HAP-1 (cell line): Measurements from ENCODE around the gene DNAH11.
A peak's percentile ranks its signal among the peaks of the same experiment; 100 is the strongest.
"Not testable (repeated sequence)": the region's sequence is repeated elsewhere in the genome, so short reads cannot be mapped to it uniquely, and the experiment has no call there.

Source experiments
- DNase-seq, 2 experiments: peaks; one replicate each; pipeline ENCODE4 v3.0.0-alpha.2; 2016 to 2020; ENCODE audit warnings: low spot score in 2 of 2
- H3K27me3 ChIP-seq: fragments of 250-450 bp; sonication (Bioruptor Pico); 2 replicates; pipeline ENCODE4 v1.5.1; 2020; ENCODE audit warnings: low read depth, mild to moderate bottlenecking, moderate library complexity
- H3K36me3 ChIP-seq: fragments of 250-450 bp; sonication (Bioruptor Pico); replicated peaks from 2 replicates; pipeline ENCODE4 v1.5.1; 2020; ENCODE audit warnings: mild to moderate bottlenecking
- H3K4me1 ChIP-seq: fragments of 250-450 bp; sonication (Bioruptor Pico); 2 replicates; pipeline ENCODE4 v1.5.1; 2020; ENCODE audit warnings: mild to moderate bottlenecking
- H3K4me3 ChIP-seq: fragments of 250-450 bp; sonication (Bioruptor Pico); 2 replicates; pipeline ENCODE4 v1.5.1; 2020; ENCODE audit warnings: mild to moderate bottlenecking, moderate library complexity
- H3K9me3 ChIP-seq: fragments of 250-450 bp; sonication (Bioruptor Pico); 2 replicates; pipeline ENCODE4 v1.5.1; 2020; ENCODE audit warnings: mild to moderate bottlenecking, moderate library complexity
- in situ Hi-C: fragments of 300-500 bp; cut with MboI; formaldehyde crosslinking; loops from 3 replicates; pipeline ENCODE4 v1.14.3; 2020; ENCODE audit warnings: low sequenced_read_pairs, inconsistent platforms, mixed read lengths

DNAH11 gene

DNA sequence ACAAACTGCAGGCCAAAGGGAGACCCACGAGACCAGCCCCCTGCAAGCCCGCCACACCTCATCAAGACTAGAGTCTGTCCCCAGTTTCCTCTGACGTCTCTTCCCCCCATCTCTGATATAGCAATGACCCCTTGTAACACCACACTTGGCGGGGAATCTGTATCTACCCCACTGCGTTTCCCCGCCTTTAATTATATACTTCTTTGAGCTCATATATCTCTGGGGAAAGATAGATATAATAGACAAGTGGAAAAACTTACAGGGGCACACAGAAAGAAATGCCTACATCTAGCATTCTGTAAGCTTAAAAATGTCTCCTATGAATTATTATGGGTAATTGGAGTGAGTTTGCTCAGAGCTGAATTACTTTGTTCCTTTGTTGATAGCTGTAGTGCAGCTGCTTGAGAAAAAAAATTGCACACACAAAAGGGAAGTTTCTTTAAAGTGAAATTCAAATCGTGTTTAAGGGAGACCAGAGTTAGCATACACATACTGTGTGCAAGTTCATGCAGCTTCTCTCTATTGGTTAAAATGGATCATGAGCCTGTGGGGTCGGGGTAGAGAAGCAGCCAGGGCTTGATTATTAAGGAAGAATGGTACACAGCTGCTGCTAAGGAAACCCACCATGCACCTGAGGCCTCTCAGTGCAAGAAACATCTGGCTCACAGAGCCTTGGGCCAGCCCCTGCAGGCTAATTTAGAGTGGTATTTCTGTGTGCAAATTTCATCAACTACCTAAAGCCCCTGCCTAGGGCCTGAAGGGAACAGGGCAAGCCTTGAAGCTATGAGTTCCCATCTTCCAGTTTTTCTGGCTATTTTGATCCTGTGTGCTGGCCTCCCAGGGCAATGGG lies 370.3 kb downstream of the DNAH11 start:
- Histone ChIP-seq H3K27me3 (no peaks in the 10 kb centered on the region), H3K4me1 (peaks cover 20% of the 10 kb centered on the region), H3K4me3 (no peak overlapping the region), H3K36me3 (peaks cover 22% of the 10 kb centered on the region), H3K9me3 (no peaks in the 10 kb centered on the region; the same call in 1 of the 2 replicates)
- DNase-seq: no peak
- in situ Hi-C loops: no loop called here

DNA sequence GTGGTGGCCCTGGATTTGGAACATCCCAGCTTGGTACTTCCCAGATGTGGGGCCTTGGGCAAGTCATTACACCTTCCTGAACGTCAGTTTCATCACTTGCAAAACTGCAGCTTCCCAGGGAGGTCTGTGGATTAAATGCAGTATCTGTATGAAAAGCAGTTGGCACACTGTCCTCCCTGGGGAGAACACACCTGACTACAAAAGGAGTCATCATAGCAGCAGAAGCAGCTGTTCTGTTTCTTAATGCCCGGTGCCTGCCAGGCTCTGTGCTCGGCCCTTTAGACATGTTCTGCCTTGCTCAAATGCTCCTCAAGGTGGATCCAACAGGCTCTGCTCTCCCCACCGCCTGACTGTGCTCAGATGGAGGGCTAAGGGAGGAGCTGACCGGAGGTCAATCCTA lies 371.8 kb downstream of the DNAH11 start:
- Histone ChIP-seq H3K4me3 (no peak overlapping the region), H3K4me1 (peaks cover 28% of the 10 kb centered on the region), H3K27me3 (no peaks in the 10 kb centered on the region), H3K36me3 (peaks cover 19% of the 10 kb centered on the region), H3K9me3 (no peaks in the 10 kb centered on the region; the same call in 1 of the 2 replicates)
- no peak for DNase-seq
- in situ Hi-C loops: no loop called here

DNA sequence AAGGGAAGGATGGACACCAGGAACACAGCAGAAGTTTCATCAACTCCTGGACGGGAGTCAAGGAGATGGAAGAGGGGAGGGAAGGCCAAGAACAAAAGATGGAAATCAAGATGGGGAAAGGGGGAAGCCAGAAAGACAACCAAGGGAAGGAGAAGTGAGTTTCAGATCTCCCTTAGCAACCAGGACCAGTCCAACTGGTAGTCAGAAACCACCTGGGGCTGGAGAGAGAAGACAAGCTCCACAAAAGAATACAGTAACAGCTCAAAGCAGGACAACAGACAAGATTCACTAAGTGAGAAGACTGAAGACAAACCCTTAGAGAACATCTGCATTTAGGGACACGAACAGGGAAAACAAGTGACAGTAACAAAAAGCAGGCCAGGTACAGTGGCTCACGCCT lies 372.3 kb downstream of the DNAH11 start:
- no peaks in the 10 kb centered on the region for H3K27me3 ChIP-seq
- H3K4me1 ChIP-seq: peaks cover 28% of the 10 kb centered on the region
- no peak overlapping the region for H3K4me3 ChIP-seq
- H3K9me3 ChIP-seq: no peaks in the 10 kb centered on the region; the same call in 1 of the 2 replicates
- peaks cover 19% of the 10 kb centered on the region for H3K36me3 ChIP-seq
- no peak for DNase-seq
- in situ Hi-C loops: no loop called here

DNA sequence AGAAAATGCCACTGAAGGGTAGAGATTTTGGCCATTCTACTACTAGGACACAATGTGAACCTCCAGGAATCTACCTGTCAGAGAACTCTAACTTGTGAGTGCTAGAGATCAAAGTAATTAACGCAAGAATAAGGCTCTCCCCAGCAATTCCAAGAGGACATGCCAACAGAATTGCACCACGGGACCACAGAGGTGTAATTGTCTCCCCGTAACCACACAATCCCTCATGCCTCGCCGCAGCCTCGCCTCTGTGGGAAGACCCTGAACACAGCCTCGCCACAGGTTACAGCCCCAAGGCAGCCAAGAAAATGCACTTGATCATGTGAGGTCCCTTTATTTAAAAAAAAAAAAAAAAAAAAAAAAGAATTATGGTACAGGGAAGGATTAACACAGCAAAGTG lies 373.3 kb downstream of the DNAH11 start:
- Histone ChIP-seq H3K36me3 (peaks cover 15% of the 10 kb centered on the region), H3K4me1 (peaks cover 28% of the 10 kb centered on the region), H3K27me3 (no peaks in the 10 kb centered on the region), H3K9me3 (no peaks in the 10 kb centered on the region), H3K4me3 (no peak overlapping the region)
- no peak for DNase-seq
- in situ Hi-C loops: no loop called here

DNA sequence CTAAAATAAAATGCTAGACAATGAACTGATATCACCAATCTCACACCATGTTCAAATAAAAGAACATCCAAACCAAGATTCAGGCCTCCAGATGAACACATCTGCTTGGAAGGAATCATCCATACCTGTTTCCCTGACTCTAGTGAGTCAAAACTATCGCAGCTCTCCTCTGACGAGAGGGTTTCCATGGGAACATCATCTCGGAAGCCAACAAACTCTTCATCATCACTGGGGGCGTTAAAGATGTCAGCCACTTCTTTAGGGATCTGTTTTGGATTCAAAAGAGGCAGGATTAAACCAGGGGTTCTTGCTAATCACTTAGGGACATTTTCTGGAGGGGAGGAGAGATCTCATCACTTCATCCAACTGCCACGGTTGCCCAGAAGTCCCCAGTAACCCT lies 373.8 kb downstream of the DNAH11 start:
- no peak overlapping the region for H3K4me3 ChIP-seq
- no peak for DNase-seq
- H3K9me3 ChIP-seq: no peaks in the 10 kb centered on the region

DNA sequence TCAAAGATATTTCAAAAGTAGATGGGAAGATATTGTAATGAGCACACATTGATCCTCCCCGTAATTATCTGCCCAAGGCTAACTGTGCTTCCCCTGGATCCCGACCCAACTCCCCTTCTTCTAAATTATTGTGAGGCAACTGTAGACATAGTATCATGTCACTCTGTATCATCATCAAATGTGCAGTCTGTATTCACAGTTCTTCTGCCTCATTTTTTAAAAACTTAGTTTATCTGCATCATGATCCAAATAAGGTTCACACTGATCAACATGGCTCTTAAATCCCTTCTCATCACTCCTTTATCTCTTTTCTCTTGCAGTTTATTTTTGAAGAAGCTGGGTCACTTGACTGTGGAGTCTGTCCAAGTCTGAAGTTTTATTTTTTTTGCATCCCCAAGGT lies 375.4 kb downstream of the DNAH11 start:
- in situ Hi-C loops: no loop called here

More for the DNA sequence above, 373.8 kb downstream of the DNAH11 start:
- Histone ChIP-seq H3K36me3 (peaks cover 15% of the 10 kb centered on the region), H3K27me3 (no peaks in the 10 kb centered on the region), H3K4me1 (peaks cover 26% of the 10 kb centered on the region)
- in situ Hi-C loops: no loop called here

DNA sequence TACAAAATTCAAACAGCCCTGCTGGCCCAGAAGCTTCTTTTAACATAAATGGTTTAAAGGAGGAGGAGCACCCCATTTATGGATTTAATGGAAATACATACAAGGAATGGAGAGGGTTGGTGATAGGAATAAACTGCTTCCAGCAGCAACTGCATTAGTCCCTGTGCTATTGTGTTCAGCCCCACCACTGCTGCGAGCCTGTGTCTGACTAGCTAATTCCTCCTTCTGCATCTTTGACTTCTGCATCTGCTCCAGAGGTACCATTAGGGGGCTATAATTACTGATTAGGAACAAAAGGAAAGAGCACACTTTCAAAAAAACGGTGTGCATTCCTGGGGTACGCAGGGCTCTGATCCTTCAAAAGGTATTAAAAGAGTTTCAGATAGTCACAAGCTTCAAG lies 378.1 kb downstream of the DNAH11 start:
- in situ Hi-C loops: no loop called here
- Histone ChIP-seq H3K36me3 (0 out of 2 replicates have a peak, but pooled peaks cover 2% of the 10 kb centered on the region), H3K9me3 (no peaks in the 10 kb centered on the region), H3K4me3 (no peak overlapping the region), H3K27me3 (no peaks in the 10 kb centered on the region), H3K4me1 (peaks cover 42% of the 10 kb centered on the region)
- no peak for DNase-seq

More for the DNA sequence above, 375.4 kb downstream of the DNAH11 start:
- no peaks in the 10 kb centered on the region for H3K9me3 ChIP-seq
- no peak for DNase-seq
- H3K4me3 ChIP-seq: no peak overlapping the region
- peaks cover 12% of the 10 kb centered on the region; the same call in 1 of the 2 replicates for H3K36me3 ChIP-seq
- no peaks in the 10 kb centered on the region for H3K27me3 ChIP-seq
- H3K4me1 ChIP-seq: peaks cover 21% of the 10 kb centered on the region

DNA sequence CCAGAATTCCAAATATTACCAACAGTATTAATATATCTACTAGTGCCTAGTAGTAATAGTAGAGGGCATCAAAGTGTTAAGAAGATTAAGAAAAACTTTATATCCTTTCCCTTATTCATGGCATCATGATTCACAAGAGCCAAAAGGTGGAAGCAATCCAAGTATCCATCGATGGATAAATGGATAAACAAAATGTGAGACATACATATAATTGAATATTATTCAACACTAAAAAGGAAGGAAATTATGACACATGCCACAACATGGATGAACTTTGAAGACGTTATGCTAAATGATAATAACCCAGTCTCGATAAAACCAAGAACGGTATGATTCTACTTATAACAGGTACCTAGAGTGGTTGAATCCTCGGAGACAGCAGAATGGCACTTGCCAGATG lies 379.8 kb downstream of the DNAH11 start:
- Histone ChIP-seq H3K4me1 (peaks cover 38% of the 10 kb centered on the region), H3K36me3 (no peaks in the 10 kb centered on the region), H3K27me3 (no peaks in the 10 kb centered on the region), H3K9me3 (no peaks in the 10 kb centered on the region), H3K4me3 (no peak overlapping the region)
- no peak for DNase-seq
- in situ Hi-C loops: no loop called here

DNA sequence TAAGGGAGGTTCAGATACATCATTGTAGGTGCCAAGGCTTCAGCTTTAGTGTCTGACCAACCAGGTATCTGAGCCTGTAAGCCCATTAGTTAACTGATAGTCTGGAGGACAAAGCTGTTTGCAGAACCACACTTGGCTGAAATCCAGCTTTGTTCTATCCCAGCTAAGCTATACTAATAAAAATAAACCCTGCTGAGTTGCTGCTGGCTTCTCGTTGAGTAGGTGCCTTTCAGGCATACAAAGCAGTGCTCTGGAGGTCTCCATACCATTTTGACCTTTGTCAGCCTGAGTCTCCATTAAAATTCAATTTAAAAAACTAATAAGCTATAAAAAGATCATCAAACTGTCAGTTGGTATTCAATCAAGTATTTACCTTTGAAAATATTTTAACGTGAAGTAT lies 380.8 kb downstream of the DNAH11 start:
- in situ Hi-C loops: no loop called here
- Histone ChIP-seq H3K36me3 (no peaks in the 10 kb centered on the region), H3K4me3 (no peak overlapping the region), H3K9me3 (no peaks in the 10 kb centered on the region), H3K4me1 (peaks cover 31% of the 10 kb centered on the region), H3K27me3 (no peaks in the 10 kb centered on the region)
- peak; percentile 49 to 63 for DNase-seq

DNA sequence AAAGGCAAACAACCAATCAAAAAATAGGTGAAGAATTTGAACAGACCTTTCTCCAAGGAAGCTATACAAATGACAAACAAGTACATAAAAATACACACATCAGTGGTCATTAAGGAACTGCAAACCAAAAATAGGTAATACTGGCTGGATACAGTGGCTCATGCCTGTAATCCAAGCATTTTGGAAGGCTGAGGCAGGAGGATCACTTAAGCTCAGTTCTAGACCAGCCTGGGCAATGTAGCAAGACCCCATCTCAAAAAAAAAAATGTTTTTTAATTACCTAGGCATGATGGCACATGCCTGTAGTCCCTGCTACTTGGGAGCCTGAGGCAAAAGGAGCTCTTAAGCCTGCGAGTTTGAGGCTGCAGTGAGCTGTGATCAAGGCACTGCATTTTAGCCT lies 383.6 kb downstream of the DNAH11 start:
- no peaks in the 10 kb centered on the region for H3K36me3 ChIP-seq
- no peaks in the 10 kb centered on the region for H3K27me3 ChIP-seq
- H3K9me3 ChIP-seq: peaks cover 3% of the 10 kb centered on the region; the same call in 1 of the 2 replicates
- peaks cover 28% of the 10 kb centered on the region for H3K4me1 ChIP-seq
- H3K4me3 ChIP-seq: no peak overlapping the region
- DNase-seq: no peak
- in situ Hi-C loops: no loop called here

DNA sequence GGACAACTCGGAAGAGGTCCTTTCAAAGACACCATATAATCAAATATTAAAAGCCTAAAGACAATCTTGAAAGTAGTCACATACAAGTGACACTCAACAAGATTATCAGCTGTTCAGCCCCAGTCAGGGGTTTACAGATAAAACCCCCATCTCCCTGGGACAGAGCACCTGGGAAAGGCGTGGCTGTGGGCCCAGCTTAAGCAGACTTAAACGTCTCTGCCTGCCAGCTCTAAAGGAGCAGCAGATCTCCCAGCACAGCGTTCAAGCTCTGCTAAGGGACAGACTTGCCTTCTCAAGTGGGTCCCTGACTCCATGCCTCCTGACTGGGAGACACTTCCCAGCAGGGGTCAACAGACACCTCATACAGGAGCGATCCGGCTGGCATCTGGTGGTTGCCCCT lies 384.9 kb downstream of the DNAH11 start:
- H3K36me3 ChIP-seq: no peaks in the 10 kb centered on the region; the same call in 1 of the 2 replicates
- H3K4me3 ChIP-seq: no peak overlapping the region
- no peak for DNase-seq
- H3K9me3 ChIP-seq: peaks cover 3% of the 10 kb centered on the region; the same call in 1 of the 2 replicates
- H3K4me1 ChIP-seq: peaks cover 28% of the 10 kb centered on the region
- in situ Hi-C loops: no loop called here
- no peaks in the 10 kb centered on the region for H3K27me3 ChIP-seq

DNA sequence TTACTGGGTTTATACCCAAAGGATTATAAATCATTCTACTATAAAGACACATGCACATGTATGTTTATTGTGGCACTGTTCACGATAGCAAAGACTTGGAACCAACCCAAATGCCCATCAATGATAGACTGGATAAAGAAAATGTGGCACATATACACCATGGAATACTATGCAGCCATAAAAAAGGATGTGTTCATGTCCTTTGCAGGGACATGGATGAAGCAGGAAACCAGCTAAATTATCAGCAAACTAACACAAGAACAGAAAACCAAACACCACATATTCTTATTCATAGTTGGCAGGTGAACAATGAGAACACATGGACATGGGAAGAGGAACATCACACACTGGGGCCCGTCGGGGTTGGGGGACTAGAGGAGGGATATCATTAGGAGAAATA lies 390.5 kb downstream of the DNAH11 start:
- H3K4me3 ChIP-seq, H3K9me3 ChIP-seq, H3K36me3 ChIP-seq, in situ Hi-C loops, H3K27me3 ChIP-seq, H3K4me1 ChIP-seq, DNase-seq: not testable (repeated sequence)

DNA sequence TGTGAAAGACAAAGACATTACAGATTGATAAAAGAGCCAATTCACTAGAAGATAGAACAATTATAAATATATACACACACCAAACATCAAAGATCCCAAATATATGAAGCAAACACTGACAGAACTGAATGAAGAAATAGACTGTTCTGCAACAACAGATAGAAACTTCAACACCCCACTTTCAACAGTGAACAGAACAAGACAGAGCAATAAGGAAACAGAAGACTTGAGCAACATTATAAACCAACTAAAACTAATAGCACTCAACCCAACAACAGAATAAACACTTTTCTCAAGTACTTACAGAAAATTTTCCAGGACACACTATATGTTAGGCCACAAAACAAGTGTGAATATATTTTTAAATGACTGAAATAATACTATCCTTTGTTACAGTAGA lies 392.0 kb downstream of the DNAH11 start:
- Histone ChIP-seq H3K36me3 (peaks cover 4% of the 10 kb centered on the region), H3K4me3 (no peak overlapping the region), H3K9me3 (peaks cover 6% of the 10 kb centered on the region; the same call in 1 of the 2 replicates), H3K27me3 (no peaks in the 10 kb centered on the region), H3K4me1 (peaks cover 3% of the 10 kb centered on the region; the same call in 1 of the 2 replicates)
- DNase-seq: no peak
- in situ Hi-C loops: no loop called here

DNA sequence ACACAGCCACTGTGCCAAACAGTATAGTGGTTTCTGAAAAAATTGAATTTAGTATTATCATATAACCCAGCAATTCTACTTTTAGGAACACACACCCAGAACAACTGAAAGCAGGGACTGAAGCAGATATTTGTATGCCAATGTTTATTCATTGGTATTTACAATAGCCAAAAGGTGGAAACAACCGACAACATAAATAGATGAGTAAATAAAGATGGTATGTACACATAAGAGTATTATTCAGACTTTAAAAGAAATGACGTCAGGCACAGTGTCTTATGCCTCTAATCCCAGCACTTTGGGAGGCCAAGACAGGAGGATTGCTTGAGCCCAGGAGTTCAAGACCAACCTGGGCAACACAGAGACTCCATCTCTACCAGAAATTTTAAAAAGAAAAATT lies 395.6 kb downstream of the DNAH11 start:
- Histone ChIP-seq H3K9me3 (peaks cover 3% of the 10 kb centered on the region; the same call in 1 of the 2 replicates), H3K4me1 (peaks cover 7% of the 10 kb centered on the region), H3K36me3 (peaks cover 4% of the 10 kb centered on the region; the same call in 1 of the 2 replicates), H3K27me3 (no peaks in the 10 kb centered on the region), H3K4me3 (no peak overlapping the region)
- no peak for DNase-seq
- in situ Hi-C loops: no loop called here
